DND-41 (cell line): Measurements from ENCODE around the gene CREG2.

Experiments
- ATAC-seq: fragments of 200-7000 bp; cut with Tn5 transposase; 3 replicates; pipeline ENCODE4 v1.9.1; 2021; ENCODE audit warnings: low read depth; ENCODE audit not compliant: insufficient read depth
- DNase-seq: peaks from one replicate; pipeline ENCODE4 v3.0.0-alpha.2; 2020
- H2AFZ ChIP-seq: 2 replicates; pipeline ENCODE4 v1.6.0; 2012; ENCODE audit warnings: low read depth, low read length
- H3K27ac ChIP-seq: 2 replicates; pipeline ENCODE4 v1.5.1; 2012; ENCODE audit warnings: low read length, inconsistent platforms
- H3K27me3 ChIP-seq: fragments of 200-600 bp; sonication (generic); 2 replicates; pipeline ENCODE4 v1.6.0; 2012; ENCODE audit warnings: low read length, mild to moderate bottlenecking, inconsistent platforms; ENCODE audit not compliant: insufficient read depth, poor library complexity
- H3K36me3 ChIP-seq: 2 replicates; pipeline ENCODE4 v1.5.1; 2012; ENCODE audit warnings: low read length, inconsistent platforms; ENCODE audit not compliant: insufficient read depth
- H3K4me1 ChIP-seq: 2 replicates; pipeline ENCODE4 v1.5.1; 2012; ENCODE audit warnings: mild to moderate bottlenecking, low read length; ENCODE audit not compliant: insufficient read depth
- H3K4me2 ChIP-seq: 2 replicates; pipeline ENCODE4 v1.6.0; 2012; ENCODE audit warnings: mild to moderate bottlenecking, moderate library complexity, low read length, inconsistent platforms; ENCODE audit not compliant: insufficient read depth
- H3K4me3 ChIP-seq, 2 experiments: fragments of 200-600 bp in 1 of 2; shearing (Covaris generic) in 1 of 2; 2 replicates each; pipeline ENCODE4 v1.5.1; 2012 to 2016; ENCODE audit warnings: inconsistent platforms in 2 of 2, low read length in 2 of 2, mild to moderate bottlenecking in 2 of 2, low read depth in 1 of 2, moderate library complexity in 1 of 2
- H3K79me2 ChIP-seq: 2 replicates; pipeline ENCODE4 v1.6.0; 2012; ENCODE audit warnings: low read length, inconsistent platforms; ENCODE audit not compliant: insufficient read depth
- H3K9ac ChIP-seq: 2 replicates; pipeline ENCODE4 v1.6.0; 2012; ENCODE audit warnings: low read depth, mild to moderate bottlenecking, inconsistent platforms, low read length, moderate library complexity
- H3K9me3 ChIP-seq: 2 replicates; pipeline ENCODE4 v1.5.1; 2012; ENCODE audit warnings: low read length, moderate library complexity, mild to moderate bottlenecking, inconsistent platforms; ENCODE audit not compliant: insufficient read depth, severe bottlenecking
- H4K20me1 ChIP-seq: 2 replicates; pipeline ENCODE4 v1.6.0; 2012; ENCODE audit warnings: low read length; ENCODE audit not compliant: insufficient read depth
- CTCF ChIP-seq: IDR thresholded peaks from 2 replicates; pipeline ENCODE4 v1.5.1; 2012; ENCODE audit warnings: borderline replicate concordance, low read length, moderate library complexity, mild to moderate bottlenecking; ENCODE audit not compliant: poor library complexity, severe bottlenecking; ENCODE audit errors: extremely low read depth
- EZH2 ChIP-seq: IDR thresholded peaks from 3 replicates; pipeline ENCODE4 v1.6.1; 2012; ENCODE audit warnings: borderline replicate concordance, low read depth, mild to moderate bottlenecking, moderate library complexity, low read length, inconsistent platforms; ENCODE audit not compliant: severe bottlenecking

Gene CREG2

GRCh38 chr2:101383016-101383541, 4.2 kb downstream of the CREG2 start:
- Histone ChIP-seq H3K4me1 (peaks cover 7% of the 10 kb centered on the region), H4K20me1 (peaks cover 6% of the 10 kb centered on the region; the same call in 1 of the 2 replicates), H3K79me2 (no peaks in the 10 kb centered on the region), H3K36me3 (no peaks in the 10 kb centered on the region), H3K27me3 (peaks cover 33% of the 10 kb centered on the region), H3K27ac (no peak overlapping the region), H3K9ac (no peak overlapping the region), H2AFZ (no peak overlapping the region), H3K4me2 (no peak overlapping the region), H3K4me3 (no peak overlapping the region), H3K9me3 (no peaks in the 10 kb centered on the region)
- DNase-seq, result no peak
- no peak for TF ChIP-seq CTCF
- TF ChIP-seq EZH2, result no peak
- ATAC-seq, result no peak

DNA sequence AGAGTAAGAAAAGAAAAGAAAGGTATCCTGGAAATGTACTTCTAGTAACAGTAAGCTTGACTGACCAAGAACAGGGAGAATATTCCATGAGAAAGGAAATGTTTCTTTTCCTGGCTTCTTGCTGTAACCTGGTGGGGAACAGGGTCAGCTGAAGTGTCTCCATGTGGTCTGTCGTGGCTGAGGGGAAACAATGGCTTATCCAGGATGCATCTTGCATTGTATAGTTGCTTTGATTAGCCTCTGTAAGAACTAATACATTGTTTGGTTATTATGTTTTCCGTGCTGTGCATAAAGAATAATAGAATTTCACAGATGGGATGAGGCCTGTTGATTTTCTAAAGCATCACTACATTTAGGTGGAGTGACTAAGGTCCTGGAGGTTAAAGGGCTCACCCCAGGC, 4.9 kb downstream of the CREG2 start:
- peaks cover 5% of the 10 kb centered on the region for H3K4me1 ChIP-seq
- H3K9me3 ChIP-seq, result no peaks in the 10 kb centered on the region
- no peaks in the 10 kb centered on the region for H3K79me2 ChIP-seq
- TF ChIP-seq CTCF (no peak), EZH2 (no peak)
- peaks cover 27% of the 10 kb centered on the region for H3K27me3 ChIP-seq
- H3K4me3 ChIP-seq, result no peak overlapping the region
- DNase-seq, result no peak
- H3K27ac ChIP-seq, result no peak overlapping the region
- ATAC-seq, result no peak
- no peak overlapping the region for H3K4me2 ChIP-seq
- no peak overlapping the region for H3K9ac ChIP-seq
- H2AFZ ChIP-seq, result no peak overlapping the region
- no peaks in the 10 kb centered on the region for H3K36me3 ChIP-seq
- peaks cover 6% of the 10 kb centered on the region; the same call in 1 of the 2 replicates for H4K20me1 ChIP-seq

DNA sequence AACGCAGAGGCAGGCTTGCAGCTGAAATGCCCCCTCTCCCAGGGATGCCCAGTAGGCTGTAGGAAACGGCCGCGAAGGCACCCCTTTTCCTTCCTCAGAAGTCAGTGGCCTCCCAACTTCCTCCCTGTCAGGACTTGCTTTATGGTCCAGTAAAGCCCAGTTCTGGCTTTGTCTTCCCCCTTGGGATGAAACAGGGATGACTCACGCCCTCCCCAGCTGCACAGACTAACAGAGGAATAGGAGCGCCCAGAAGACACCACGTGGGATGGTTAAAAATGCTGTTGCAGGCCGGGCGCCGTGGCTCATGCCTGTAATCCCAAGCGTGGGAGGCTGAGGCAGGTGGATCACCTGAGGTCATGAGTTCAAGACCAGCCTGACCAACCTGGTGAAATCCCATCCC, 6.9 kb downstream of the CREG2 start:
- H3K4me2 ChIP-seq, result no peak overlapping the region
- no peak for TF ChIP-seq EZH2
- no peak for TF ChIP-seq CTCF
- ATAC-seq, result no peak
- H3K79me2 ChIP-seq, result no peaks in the 10 kb centered on the region
- H2AFZ ChIP-seq, result no peak overlapping the region
- no peaks in the 10 kb centered on the region for H3K9me3 ChIP-seq
- H3K27ac ChIP-seq, result no peak overlapping the region
- peaks cover 6% of the 10 kb centered on the region for H3K27me3 ChIP-seq
- no peaks in the 10 kb centered on the region for H3K36me3 ChIP-seq
- H3K9ac ChIP-seq, result no peak overlapping the region
- H3K4me3 ChIP-seq, result no peak overlapping the region
- peaks cover 3% of the 10 kb centered on the region; the same call in 1 of the 2 replicates for H4K20me1 ChIP-seq
- no peaks in the 10 kb centered on the region for H3K4me1 ChIP-seq
- DNase-seq, result no peak

- Histone ChIP-seq H3K4me2 (no peak overlapping the region), H3K27ac (no peak overlapping the region), H3K36me3 (no peaks in the 10 kb centered on the region), H3K9ac (no peak overlapping the region), H2AFZ (no peak overlapping the region), H3K9me3 (no peaks in the 10 kb centered on the region), H3K4me1 (no peaks in the 10 kb centered on the region), H3K79me2 (no peaks in the 10 kb centered on the region), H3K27me3 (peaks cover 4% of the 10 kb centered on the region), H4K20me1 (peaks cover 3% of the 10 kb centered on the region; the same call in 1 of the 2 replicates), H3K4me3 (no peak overlapping the region)
- no peak for TF ChIP-seq CTCF
- no peak for TF ChIP-seq EZH2
- ATAC-seq (no peak), DNase-seq (no peak)
Observed at GRCh38 chr2:101379091-101379490, 8.2 kb downstream of the CREG2 start.
